ENCODE data around the gene NFE2L1.
"Not testable (repeated sequence)": the region's sequence is repeated elsewhere in the genome, so short reads cannot be mapped to it uniquely, and the experiment has no call there.

GRCh38 chr17:48001657-48002056, 46.5 kb upstream of the NFE2L1 start:
- TF ChIP-seq POLR2A, POLR2AphosphoS5, POU2F2, TAF1 (IDR thresholded peaks at IDR 0.05; ENCODE audit: low read depth, low read length): not testable (repeated sequence)
